ENCODE data around the gene ZFHX3. TPM values are rescaled to one million over a fixed set of nuclear protein-coding genes. Genes with fewer than 3 reads are reported as not detected.

ZFHX3 gene
- total and polyA plus RNA-seq, 2 of the 8 experiments (the other 6 are each of a cell fraction or from before 2014, with no cell fraction given) = 0.08 to 0.99 TPM

- no peak overlapping the region for H3K9ac ChIP-seq (replicated peaks in 1 of 4; ENCODE audit: extremely low read depth in 1 of 4, low read depth in 3 of 4, low read length in 3 of 4)
- H2BK120ac ChIP-seq (replicated peaks; ENCODE audit: low read depth, low read length) = no peak overlapping the region
- H3K27ac ChIP-seq (ENCODE audit: low read depth, low read length) = no peak overlapping the region
- no peak overlapping the region for H3K4me2 ChIP-seq (ENCODE audit: insufficient read depth in 1 of 2, low read depth in 2 of 2, low read length in 2 of 2)
- no peak overlapping the region for H3K14ac ChIP-seq (ENCODE audit: insufficient read length)
- H2BK20ac ChIP-seq (ENCODE audit: low read length) = no peak overlapping the region
- no peak for TF ChIP-seq RBBP5 (IDR thresholded peaks at IDR 0.05; ENCODE audit: borderline replicate concordance, low read depth, low read length)
- H3K36me3 ChIP-seq (ENCODE audit: control insufficient read depth in 2 of 4, insufficient read depth in 4 of 4, low read length in 3 of 4) = no peaks in the 10 kb centered on the region
- DNase-seq (ENCODE audit: low read depth in 1 of 2, low spot score in 2 of 2) = no peak
- H4K8ac ChIP-seq (ENCODE audit: extremely low read depth, insufficient read depth, low read length) = no peak overlapping the region
- no peak overlapping the region for H3K4ac ChIP-seq (replicated peaks; ENCODE audit: insufficient read length, low read depth, low read length)
- no peak overlapping the region for H2AK5ac ChIP-seq (ENCODE audit: low read depth, low read length)
- no peak overlapping the region for H3K18ac ChIP-seq (ENCODE audit: extremely low read depth, low read length)
- no peak overlapping the region for H2BK5ac ChIP-seq (ENCODE audit: low read depth, low read length)
- POLR2A ChIA-PET (ENCODE audit: partially characterized antibody) = no interaction called here
- no peak overlapping the region for H2BK12ac ChIP-seq (ENCODE audit: low read depth, low read length)
- H3K79me2 ChIP-seq (ENCODE audit: control insufficient read depth in 1 of 2, insufficient read depth in 2 of 2, low read length in 2 of 2) = no peaks in the 10 kb centered on the region
- H3K4me3 ChIP-seq (ENCODE audit: extremely low read depth in 1 of 4, insufficient read depth in 2 of 4, low read depth in 3 of 4, low read length in 4 of 4) = no peak overlapping the region
- no peaks in the 10 kb centered on the region; the same call in 1 of the 2 replicates for H3K23me2 ChIP-seq (ENCODE audit: low read depth, low read length)
- no peak overlapping the region for H4K91ac ChIP-seq (replicated peaks; ENCODE audit: insufficient read length, low read length)
- FAIRE-seq = no peak
- CTCF ChIA-PET (ENCODE audit: partially characterized antibody) = interaction anchor here (0.6 to 25.5 kb wide), 13 partner anchors 4 to 650 kb away, joined by 3 to 376 read pairs (median 7); no protein-coding TSS in a partner anchor
- no peak overlapping the region for H3K56ac ChIP-seq (replicated peaks; ENCODE audit: insufficient read length, low read depth, low read length)
- no peaks in the 10 kb centered on the region for H3K27me3 ChIP-seq (replicated peaks in 1 of 4; ENCODE audit: control insufficient read depth in 3 of 4, extremely low read depth in 1 of 4, insufficient read depth in 3 of 4, low read length in 3 of 4)
- 87% methylated on average over 16 of the region's 16 CpGs; no CpG with 5 or more reads in 1 of the 2 experiments for WGBS, 2 experiments (ENCODE audit: extremely low coverage in 1 of 2, insufficient coverage in 1 of 2, insufficient read length in 1 of 2, insufficient replicate concordance in 2 of 2, low coverage in 1 of 2, low lambda C conversion rate in 2 of 2, missing lambda C conversion rate in 1 of 2)
- H4K20me1 ChIP-seq (replicated peaks in 1 of 2; ENCODE audit: control insufficient read depth in 1 of 2, insufficient read depth in 2 of 2, low read length in 2 of 2) = peaks cover 0 to 7% of the 10 kb centered on the region in 2 experiments
- no peak overlapping the region for H4K5ac ChIP-seq (ENCODE audit: insufficient read length, low read depth, low read length)
- H3K23ac ChIP-seq (ENCODE audit: insufficient read length) = no peak overlapping the region
- no peaks in the 10 kb centered on the region for H3K9me3 ChIP-seq (ENCODE audit: insufficient read depth in 2 of 2, low read depth in 1 of 2, low read length in 1 of 2)
- no peak overlapping the region for H2AFZ ChIP-seq (ENCODE audit: low read length)
- no peak overlapping the region for H2BK15ac ChIP-seq (ENCODE audit: low read length)
- H3K4me1 ChIP-seq (replicated peaks in 1 of 4; ENCODE audit: control insufficient read depth in 3 of 4, insufficient read depth in 4 of 4, low read length in 3 of 4) = peaks cover 0 to 9% (median 3%) of the 10 kb centered on the region in 4 experiments; a peak in 3 of 7 replicates
- H3K79me1 ChIP-seq (ENCODE audit: low read depth, low read length) = no peaks in the 10 kb centered on the region
Measured at GRCh38 chr16:72845322-72846020, 202.5 kb downstream of the ZFHX3 start.
